Parathyroid adenoma (tissue), 2 donors: ENCODE data around the gene LBP.
"Not testable (repeated sequence)": the region's sequence is repeated elsewhere in the genome, so short reads cannot be mapped to it uniquely, and the experiment has no call there.

ENCODE experiments used
- H2AFZ ChIP-seq: fragments of 300-600 bp; sonication (generic); one replicate; pipeline ENCODE4 v1.7.0; 2017; ENCODE audit warnings: antibody characterized with exemption, mild to moderate bottlenecking
- H3K27ac ChIP-seq: fragments of 300-600 bp; sonication (generic); one replicate; pipeline ENCODE4 v1.7.0; 2017
- H3K27me3 ChIP-seq: fragments of 300-600 bp; sonication (generic); one replicate; pipeline ENCODE4 v1.7.0; 2017; ENCODE audit warnings: low read length; ENCODE audit not compliant: control insufficient read depth, insufficient read depth
- H3K36me3 ChIP-seq: fragments of 300-600 bp; sonication (generic); one replicate; pipeline ENCODE4 v1.7.0; 2017; ENCODE audit warnings: low read length; ENCODE audit not compliant: control insufficient read depth, insufficient read depth
- H3K4me1 ChIP-seq: fragments of 300-600 bp; sonication (generic); one replicate; pipeline ENCODE4 v1.7.0; 2017; ENCODE audit warnings: control low read depth
- H3K4me2 ChIP-seq: fragments of 300-600 bp; sonication (generic); one replicate; pipeline ENCODE4 v1.7.0; 2017; ENCODE audit warnings: low read length
- H3K4me3 ChIP-seq: fragments of 300-600 bp; sonication (generic); one replicate; pipeline ENCODE4 v1.7.0; 2017; ENCODE audit warnings: low read depth, low read length
- H3K79me2 ChIP-seq: fragments of 300-600 bp; sonication (generic); one replicate; pipeline ENCODE4 v1.7.0; 2017; ENCODE audit warnings: control low read depth
- H3K9ac ChIP-seq: fragments of 300-600 bp; sonication (generic); one replicate; pipeline ENCODE4 v1.7.0; 2017; ENCODE audit warnings: mild to moderate bottlenecking
- H3K9me3 ChIP-seq: fragments of 300-600 bp; sonication (generic); one replicate; pipeline ENCODE4 v1.7.0; 2017; ENCODE audit warnings: low read length; ENCODE audit not compliant: control insufficient read depth
- CTCF ChIP-seq: fragments of 300-600 bp; sonication (generic); IDR thresholded peaks from one replicate; pipeline ENCODE4 v1.7.0; 2017; ENCODE audit warnings: antibody characterized with exemption, mild to moderate bottlenecking
- donor health status: primary hyperparathyroidism.

LBP gene

GRCh38 chr20:38369389-38369788, 23.1 kb downstream of the LBP start:
- Histone ChIP-seq H3K4me3 (no peak overlapping the region), H3K9ac (no peak overlapping the region), H3K4me1 (no peaks in the 10 kb centered on the region), H3K27ac (no peak overlapping the region), H3K36me3 (no peaks in the 10 kb centered on the region), H3K9me3 (no peaks in the 10 kb centered on the region), H2AFZ (no peak overlapping the region), H3K79me2 (no peaks in the 10 kb centered on the region), H3K27me3 (no peaks in the 10 kb centered on the region), H3K4me2 (no peak overlapping the region)
- TF ChIP-seq CTCF: no peak

GRCh38 chr20:38372806-38373205, 26.5 kb downstream of the LBP start:
- H3K79me2 ChIP-seq: no peaks in the 10 kb centered on the region
- H2AFZ ChIP-seq: no peak overlapping the region
- no peaks in the 10 kb centered on the region for H3K4me1 ChIP-seq
- H3K4me2 ChIP-seq: no peak overlapping the region
- no peak for TF ChIP-seq CTCF
- H3K36me3 ChIP-seq: no peaks in the 10 kb centered on the region
- no peak overlapping the region for H3K4me3 ChIP-seq
- no peaks in the 10 kb centered on the region for H3K27me3 ChIP-seq
- H3K9me3 ChIP-seq: no peaks in the 10 kb centered on the region
- no peak overlapping the region for H3K27ac ChIP-seq
- no peak overlapping the region for H3K9ac ChIP-seq

GRCh38 chr20:38373231-38373867, 27.1 kb downstream of the LBP start:
- Histone ChIP-seq H3K27ac (no peak overlapping the region), H3K27me3 (no peaks in the 10 kb centered on the region), H2AFZ (no peak overlapping the region), H3K4me3 (no peak overlapping the region), H3K9ac (no peak overlapping the region), H3K4me1 (no peaks in the 10 kb centered on the region), H3K4me2 (no peak overlapping the region), H3K36me3 (no peaks in the 10 kb centered on the region), H3K79me2 (no peaks in the 10 kb centered on the region), H3K9me3 (no peaks in the 10 kb centered on the region)
- no peak for TF ChIP-seq CTCF

GRCh38 chr20:38373898-38374297, 27.6 kb downstream of the LBP start:
- no peak for TF ChIP-seq CTCF
- Histone ChIP-seq H3K4me3 (no peak overlapping the region), H2AFZ (no peak overlapping the region), H3K9me3 (no peaks in the 10 kb centered on the region), H3K4me2 (no peak overlapping the region), H3K27ac (no peak overlapping the region), H3K79me2 (no peaks in the 10 kb centered on the region), H3K27me3 (no peaks in the 10 kb centered on the region), H3K4me1 (no peaks in the 10 kb centered on the region), H3K9ac (no peak overlapping the region), H3K36me3 (no peaks in the 10 kb centered on the region)

- Histone ChIP-seq H3K36me3 (no peaks in the 10 kb centered on the region), H3K79me2 (no peaks in the 10 kb centered on the region), H3K4me1 (no peaks in the 10 kb centered on the region), H3K27ac (no peak overlapping the region), H3K4me2 (no peak overlapping the region), H3K4me3 (no peak overlapping the region), H3K9ac (no peak overlapping the region), H3K27me3 (no peaks in the 10 kb centered on the region), H3K9me3 (no peaks in the 10 kb centered on the region), H2AFZ (no peak overlapping the region)
- TF ChIP-seq CTCF: no peak
These were observed 30.9 kb downstream of the LBP start for GRCh38 chr20:38377039-38377685.

- not testable (repeated sequence) for H2AFZ ChIP-seq, H3K4me1 ChIP-seq, H3K9me3 ChIP-seq, H3K4me2 ChIP-seq, H3K79me2 ChIP-seq, H3K27ac ChIP-seq, H3K36me3 ChIP-seq, H3K4me3 ChIP-seq, H3K9ac ChIP-seq, H3K27me3 ChIP-seq
These were observed 31.6 kb downstream of the LBP start for GRCh38 chr20:38377838-38378237.
